Stomach smooth muscle (tissue), 2 donors: Measurements from ENCODE around the gene SDR42E2.

Source experiments
- H3K27ac ChIP-seq: one replicate; pipeline ENCODE4 v1.7.0; 2013; ENCODE audit warnings: mild to moderate bottlenecking, low read length, inconsistent platforms
- H3K27me3 ChIP-seq, 2 donors: one replicate each; pipeline ENCODE4 v1.7.0; 2013; ENCODE audit warnings: low read length in 2 of 2; ENCODE audit not compliant: insufficient read depth in 2 of 2, control insufficient read depth in 1 of 2
- H3K36me3 ChIP-seq, 2 donors: one replicate each; pipeline ENCODE4 v1.7.0; 2013; ENCODE audit warnings: low read length in 2 of 2; ENCODE audit not compliant: control insufficient read depth in 2 of 2, insufficient read depth in 2 of 2
- H3K4me1 ChIP-seq: one replicate; pipeline ENCODE4 v1.7.0; 2013; ENCODE audit warnings: low read length; ENCODE audit not compliant: control insufficient read depth, insufficient read depth
- H3K4me3 ChIP-seq, 2 donors: one replicate each; pipeline ENCODE4 v1.7.0; 2013; ENCODE audit warnings: low read length in 2 of 2
- H3K9ac ChIP-seq, 2 donors: one replicate each; pipeline ENCODE4 v1.7.0; 2013; ENCODE audit warnings: low read length in 2 of 2, mild to moderate bottlenecking in 1 of 2
- H3K9me3 ChIP-seq, 2 donors: one replicate each; pipeline ENCODE4 v1.7.0; 2013; ENCODE audit warnings: low read length in 2 of 2; ENCODE audit not compliant: control insufficient read depth in 2 of 2
- donor health status: healthy.
- donor health status: Pancreatic carcinoma.

The SDR42E2 gene

GRCh38 chr16:22203091-22203490, 40.8 kb downstream of the SDR42E2 start:
- Histone ChIP-seq H3K9me3 (no peaks in the 10 kb centered on the region), H3K9ac (no peak overlapping the region), H3K36me3 (no peaks in the 10 kb centered on the region), H3K4me1 (peaks cover 21% of the 10 kb centered on the region), H3K27me3 (no peaks in the 10 kb centered on the region), H3K4me3 (no peak overlapping the region), H3K27ac (no peak overlapping the region)

- no peak overlapping the region for H3K4me3 ChIP-seq
- no peaks in the 10 kb centered on the region for H3K27me3 ChIP-seq
- no peaks in the 10 kb centered on the region for H3K36me3 ChIP-seq
- no peak overlapping the region for H3K9ac ChIP-seq
- H3K27ac ChIP-seq = no peak overlapping the region
- H3K4me1 ChIP-seq = peaks cover 22% of the 10 kb centered on the region
- H3K9me3 ChIP-seq = no peaks in the 10 kb centered on the region
Measured at GRCh38 chr16:22204091-22204655, 41.9 kb downstream of the SDR42E2 start.

- Histone ChIP-seq H3K36me3 (no peaks in the 10 kb centered on the region), H3K27ac (peak overlapping the region; percentile 68), H3K27me3 (no peaks in the 10 kb centered on the region), H3K4me1 (peaks cover 20% of the 10 kb centered on the region), H3K9ac (peak overlapping the region; percentile 30 to 72), H3K4me3 (peak overlapping the region; percentile 69 to 88), H3K9me3 (no peaks in the 10 kb centered on the region)
Measured at GRCh38 chr16:22205577-22206012, 43.3 kb downstream of the SDR42E2 start.

- no peaks in the 10 kb centered on the region for H3K9me3 ChIP-seq
- peak within 1 kb of the TSS; percentile 68 for H3K27ac ChIP-seq
- no peaks in the 10 kb centered on the region for H3K36me3 ChIP-seq
- peak within 1 kb of the TSS; percentile 69 to 88 for H3K4me3 ChIP-seq
- no peaks in the 10 kb centered on the region for H3K27me3 ChIP-seq
- H3K4me1 ChIP-seq = peaks cover 20% of the 10 kb centered on the region
- peak within 1 kb of the TSS; percentile 71 to 72 for H3K9ac ChIP-seq
Measured at GRCh38 chr16:22206013-22206841, 43.9 kb downstream of the SDR42E2 start, which contains the start of gene EEF2K. Gene EEF2K, plus strand, starts transcription at chr16:22206278. Its CDS starts 19,452 bp downstream, at chr16:22225730.

GRCh38 chr16:22206842-22207714, 44.8 kb downstream of the SDR42E2 start:
- Histone ChIP-seq H3K4me1 (peaks cover 20% of the 10 kb centered on the region), H3K36me3 (no peaks in the 10 kb centered on the region), H3K9ac (peak overlapping the region; percentile 58 to 71), H3K27me3 (no peaks in the 10 kb centered on the region), H3K4me3 (peak overlapping the region; percentile 69 to 88), H3K27ac (peak overlapping the region; percentile 68), H3K9me3 (no peaks in the 10 kb centered on the region)

GRCh38 chr16:22207715-22208360, 45.5 kb downstream of the SDR42E2 start:
- H3K4me1 ChIP-seq = peaks cover 20% of the 10 kb centered on the region

DNA sequence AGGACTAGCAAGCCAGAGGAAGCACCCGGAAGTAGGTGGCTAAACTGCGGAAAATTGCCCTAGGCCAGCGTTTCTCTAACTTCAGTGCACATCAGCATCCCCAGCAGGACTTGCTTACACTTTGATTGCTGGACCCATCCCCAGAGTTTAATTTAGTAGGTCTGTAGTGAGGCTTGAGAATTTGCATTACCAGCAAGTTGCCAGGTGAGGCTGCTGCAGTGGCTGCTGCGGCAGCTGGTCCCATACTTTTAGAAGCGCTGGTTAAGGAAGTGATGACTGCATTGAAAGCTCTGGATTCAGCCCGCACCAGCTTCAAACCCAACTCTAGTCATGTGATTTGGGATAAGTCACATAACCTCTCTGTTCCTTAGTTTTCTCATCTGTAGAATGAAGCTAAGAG, 48.0 kb downstream of the SDR42E2 start:
- Histone ChIP-seq H3K27ac (no peak overlapping the region), H3K9me3 (no peaks in the 10 kb centered on the region), H3K36me3 (no peaks in the 10 kb centered on the region), H3K27me3 (no peaks in the 10 kb centered on the region), H3K9ac (no peak overlapping the region), H3K4me3 (no peak overlapping the region), H3K4me1 (peaks cover 20% of the 10 kb centered on the region)

More at GRCh38 chr16:22207715-22208360, 45.5 kb downstream of the SDR42E2 start:
- peak overlapping the region; percentile 58 to 62 for H3K9ac ChIP-seq
- H3K27ac ChIP-seq = peak overlapping the region; percentile 68
- H3K9me3 ChIP-seq = no peaks in the 10 kb centered on the region
- no peaks in the 10 kb centered on the region for H3K27me3 ChIP-seq
- peak overlapping the region; percentile 69 to 88 for H3K4me3 ChIP-seq
- no peaks in the 10 kb centered on the region for H3K36me3 ChIP-seq

DNA sequence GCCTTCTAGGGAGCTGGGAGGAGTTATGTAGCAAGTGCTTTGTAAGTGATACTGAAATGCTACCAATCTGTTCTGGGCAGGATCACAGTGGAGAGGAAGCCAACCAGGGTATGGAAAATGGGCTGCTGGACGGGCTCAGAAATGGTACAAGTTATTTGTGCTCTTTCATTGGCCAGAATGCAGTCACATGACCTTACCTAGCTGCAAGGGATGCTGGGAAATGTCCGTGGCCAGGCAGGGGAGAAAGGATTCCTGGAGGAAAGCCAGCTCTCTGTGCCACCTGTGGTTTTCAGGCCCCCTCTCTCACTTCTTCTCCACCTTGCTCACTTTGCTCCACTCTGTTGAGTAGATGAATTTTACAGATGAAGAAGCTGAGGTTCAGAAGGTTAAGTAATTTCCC, 48.5 kb downstream of the SDR42E2 start:
- peaks cover 16% of the 10 kb centered on the region for H3K4me1 ChIP-seq
- no peaks in the 10 kb centered on the region for H3K9me3 ChIP-seq
- H3K9ac ChIP-seq = no peak overlapping the region
- no peak overlapping the region for H3K4me3 ChIP-seq
- no peaks in the 10 kb centered on the region for H3K27me3 ChIP-seq
- H3K27ac ChIP-seq = no peak overlapping the region
- no peaks in the 10 kb centered on the region for H3K36me3 ChIP-seq

- Histone ChIP-seq H3K27ac (no peak overlapping the region), H3K4me3 (no peak overlapping the region), H3K36me3 (no peaks in the 10 kb centered on the region), H3K4me1 (peaks cover 5% of the 10 kb centered on the region), H3K9ac (no peak overlapping the region), H3K9me3 (no peaks in the 10 kb centered on the region), H3K27me3 (no peaks in the 10 kb centered on the region)
Measured at GRCh38 chr16:22213236-22213635, 50.9 kb downstream of the SDR42E2 start.

GRCh38 chr16:22213801-22214200, 51.5 kb downstream of the SDR42E2 start:
- H3K36me3 ChIP-seq = no peaks in the 10 kb centered on the region
- H3K27ac ChIP-seq = no peak overlapping the region
- H3K9me3 ChIP-seq = no peaks in the 10 kb centered on the region
- H3K27me3 ChIP-seq = no peaks in the 10 kb centered on the region
- H3K4me1 ChIP-seq = peaks cover 5% of the 10 kb centered on the region
- no peak overlapping the region for H3K9ac ChIP-seq
- no peak overlapping the region for H3K4me3 ChIP-seq
